Endothelial cell of hepatic sinusoid (primary cell): ENCODE results near the gene ANKS6.
"Not testable (repeated sequence)": the region's sequence is repeated elsewhere in the genome, so short reads cannot be mapped to it uniquely, and the experiment has no call there.

ENCODE experiments used
- in situ Hi-C: cut with HindIII; loops from 2 replicates; pipeline ENCODE4 v1.10.0; 2017; ENCODE audit warnings: low sequenced_read_pairs

Gene ANKS6

DNA sequence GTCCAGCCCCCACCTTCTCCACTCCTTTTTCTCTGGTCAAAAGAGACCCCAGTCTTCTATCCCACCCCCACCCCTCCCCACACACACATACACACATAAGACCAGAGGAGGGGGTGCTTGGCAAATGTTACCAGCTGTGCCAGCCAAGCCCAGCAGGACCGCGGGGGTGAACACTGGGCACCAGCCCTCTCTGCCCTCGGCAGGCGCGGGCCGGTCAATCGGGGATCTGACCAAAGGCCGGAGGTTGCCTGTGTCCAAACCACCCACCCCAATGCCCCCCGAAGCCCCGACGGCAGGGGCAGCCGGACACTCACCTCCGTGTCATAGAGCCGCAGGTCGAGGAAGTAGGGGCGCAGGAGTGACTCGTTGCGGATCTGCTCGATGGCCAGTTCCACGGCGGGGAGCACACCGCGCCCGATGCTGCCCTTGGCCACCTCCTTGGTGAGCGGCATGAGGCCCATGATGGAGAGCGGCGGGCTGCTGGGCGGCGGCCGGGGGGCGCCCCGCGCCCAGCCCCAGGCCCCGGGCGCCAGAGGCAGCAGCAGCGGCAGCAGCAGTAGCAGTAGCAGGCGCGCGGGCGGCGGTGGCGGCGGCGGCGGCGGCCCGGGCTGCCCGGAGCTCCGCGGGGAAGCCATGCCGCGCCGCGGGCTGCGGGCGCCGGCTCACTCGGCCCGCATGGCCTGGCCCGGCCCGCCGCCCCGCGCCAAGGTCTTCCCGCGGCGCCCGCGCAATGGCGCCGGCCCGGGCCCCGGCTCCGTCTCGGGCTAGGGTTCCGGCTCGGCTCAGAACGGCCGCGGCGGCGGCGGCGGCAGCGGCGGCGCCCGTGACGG lies 88.0 kb downstream of the ANKS6 start:
- in situ Hi-C loops, result no loop called here

DNA sequence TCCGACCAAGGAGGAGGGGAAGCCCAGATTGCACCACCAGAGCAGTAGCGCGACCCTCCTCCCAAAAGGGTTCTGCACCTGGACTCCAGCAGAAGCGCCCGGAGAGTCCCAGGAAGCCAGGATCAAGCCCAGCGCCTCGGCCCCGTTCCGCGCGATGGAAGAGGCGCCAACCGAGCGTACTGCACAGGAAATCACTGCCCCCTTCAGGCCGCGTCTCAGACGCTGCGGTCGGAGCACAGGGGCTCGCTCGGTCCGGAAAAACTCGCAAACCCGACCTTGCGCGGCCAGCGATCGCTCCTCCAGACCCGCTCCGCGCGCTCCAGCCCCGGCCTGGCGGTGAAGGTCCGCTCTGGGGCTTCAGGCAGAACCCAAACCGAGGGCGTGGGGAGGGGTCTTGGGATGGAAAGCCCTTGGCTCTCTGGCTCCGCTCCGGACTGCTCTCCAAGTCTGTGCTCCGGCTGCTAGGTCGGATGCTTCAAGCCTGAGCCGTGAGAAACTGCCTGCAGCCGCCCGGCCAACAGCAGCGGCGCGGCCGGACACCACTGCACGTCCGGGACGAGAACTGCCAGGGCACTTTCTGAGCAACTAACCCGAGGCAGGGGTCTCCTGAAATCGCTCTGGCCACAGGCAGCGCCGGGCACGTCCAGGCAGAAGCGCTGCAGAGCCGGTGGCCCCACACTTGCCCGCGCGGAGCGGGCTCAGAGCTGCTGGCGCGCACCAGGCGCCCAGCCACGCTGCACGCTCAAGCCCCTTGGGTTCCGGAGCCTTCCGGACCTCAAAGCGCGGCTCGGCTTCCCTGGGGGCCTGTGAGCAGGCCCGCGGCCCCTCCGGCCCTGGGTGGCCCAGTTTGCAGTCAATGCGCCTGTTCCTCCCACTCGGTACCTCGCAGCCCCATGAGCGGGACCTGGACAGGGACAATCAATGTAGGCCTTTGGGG lies 88.9 kb downstream of the ANKS6 start:
- in situ Hi-C loops, result no loop called here

- in situ Hi-C loops, result no loop called here
These were observed 89.6 kb downstream of the ANKS6 start for GRCh38 chr9:98706651-98707165.

DNA sequence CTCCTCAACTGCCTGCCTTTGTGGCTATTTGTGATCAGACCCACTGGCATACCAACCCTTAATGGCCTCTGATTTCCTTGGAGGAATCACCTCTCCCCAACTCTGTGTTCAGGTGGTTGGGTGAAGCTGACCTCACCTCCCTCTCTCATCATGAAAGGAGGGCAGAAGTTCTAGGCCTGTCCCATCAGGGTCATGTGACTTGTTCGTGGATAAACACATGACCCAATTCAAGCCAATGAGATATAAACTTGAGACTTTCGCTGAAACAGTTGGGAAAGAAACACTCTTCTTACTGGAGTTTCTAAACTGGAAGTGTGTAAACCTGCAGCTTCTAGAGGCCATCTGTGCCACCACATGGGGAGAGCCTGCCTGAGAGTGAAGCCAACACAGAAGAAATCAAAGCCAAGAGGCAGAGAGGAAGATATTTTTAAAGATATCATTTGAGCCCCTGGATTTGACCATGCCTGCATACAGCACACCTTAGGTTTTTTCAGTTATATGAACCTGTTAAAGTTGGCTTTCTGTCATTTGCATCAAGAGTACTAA lies 93.4 kb downstream of the ANKS6 start:
- in situ Hi-C loops, result no loop called here

DNA sequence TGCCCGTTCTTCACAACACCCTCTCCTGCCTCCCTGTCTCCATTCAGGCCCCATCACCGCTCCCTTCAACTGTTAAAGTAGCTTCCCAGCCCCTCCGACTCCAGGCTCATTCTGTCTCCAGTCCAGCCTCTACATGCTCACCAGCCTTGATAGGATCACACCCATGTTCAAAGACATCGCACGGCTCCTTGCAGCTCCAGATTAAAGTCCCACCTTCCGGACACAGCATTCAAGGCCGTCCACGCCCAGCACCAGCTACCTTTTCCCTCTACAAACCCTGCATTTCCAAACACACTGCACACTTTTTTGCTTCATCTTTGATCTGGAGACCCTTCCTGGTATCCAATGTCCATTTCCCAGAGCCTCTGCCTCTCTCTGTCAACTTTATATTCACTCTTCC lies 94.0 kb downstream of the ANKS6 start:
- in situ Hi-C loops, result no loop called here

GRCh38 chr9:98701576-98701975 lies 94.8 kb downstream of the ANKS6 start:
- in situ Hi-C loops, result no loop called here

GRCh38 chr9:98700801-98701200 lies 95.6 kb downstream of the ANKS6 start:
- in situ Hi-C loops, result no loop called here

DNA sequence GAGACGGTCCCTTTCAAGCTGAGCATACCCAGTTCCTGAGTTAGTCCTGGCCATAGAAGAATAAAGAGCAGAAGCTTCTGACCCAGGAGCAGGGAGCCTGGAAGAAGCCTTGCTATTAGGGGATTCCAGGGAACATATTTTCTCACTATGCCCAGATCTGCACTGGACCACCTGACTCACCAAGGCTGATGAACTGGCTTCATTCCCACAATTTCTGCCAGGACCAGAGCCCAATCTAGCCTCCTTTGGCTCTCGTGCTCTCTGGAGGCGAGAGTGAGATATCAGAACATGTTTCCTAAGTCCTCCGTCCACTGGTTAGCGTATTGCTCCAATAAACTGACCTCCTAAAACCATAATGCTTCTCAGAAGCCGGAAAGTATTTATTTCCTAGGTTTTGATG lies 97.5 kb downstream of the ANKS6 start:
- in situ Hi-C loops, result loop anchor here (10.0 kb wide), 1 partner anchor 294 kb away; no protein-coding TSS in a partner anchor

GRCh38 chr9:98694943-98695342 lies 101.4 kb downstream of the ANKS6 start:
- in situ Hi-C loops, result loop anchor here (10.0 kb wide), 1 partner anchor 290 kb away; no protein-coding TSS in a partner anchor

GRCh38 chr9:98692392-98692791 lies 104.0 kb downstream of the ANKS6 start:
- in situ Hi-C loops, result loop anchor here (10.0 kb wide), 1 partner anchor 288 kb away; no protein-coding TSS in a partner anchor

- in situ Hi-C loops, result loop anchor here (10.0 kb wide), 1 partner anchor 287 kb away; no protein-coding TSS in a partner anchor
These were observed 104.5 kb downstream of the ANKS6 start for GRCh38 chr9:98691890-98692289.

DNA sequence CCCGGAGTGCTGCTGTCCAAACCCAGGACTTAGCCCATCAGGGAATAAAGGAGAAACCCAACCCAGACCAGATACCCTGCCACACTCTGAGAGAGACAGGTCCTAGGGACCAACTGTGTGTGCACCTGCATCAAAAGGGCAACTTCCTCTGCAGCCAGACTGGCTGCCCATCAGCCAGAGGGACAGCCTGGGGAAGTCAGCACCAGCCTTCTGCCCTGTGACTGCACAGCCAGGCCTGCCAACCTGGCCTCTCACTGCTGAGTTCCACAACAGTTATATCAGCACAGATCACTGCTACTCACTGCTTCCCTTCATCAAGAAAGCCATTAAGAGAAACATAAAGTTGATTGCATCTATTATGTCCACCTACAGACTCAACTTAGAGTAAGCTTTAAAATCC lies 105.7 kb downstream of the ANKS6 start:
- in situ Hi-C loops, result loop anchor here (10.0 kb wide), 1 partner anchor 286 kb away; no protein-coding TSS in a partner anchor

GRCh38 chr9:98688710-98689495 lies 107.5 kb downstream of the ANKS6 start:
- in situ Hi-C loops, result no loop called here

DNA sequence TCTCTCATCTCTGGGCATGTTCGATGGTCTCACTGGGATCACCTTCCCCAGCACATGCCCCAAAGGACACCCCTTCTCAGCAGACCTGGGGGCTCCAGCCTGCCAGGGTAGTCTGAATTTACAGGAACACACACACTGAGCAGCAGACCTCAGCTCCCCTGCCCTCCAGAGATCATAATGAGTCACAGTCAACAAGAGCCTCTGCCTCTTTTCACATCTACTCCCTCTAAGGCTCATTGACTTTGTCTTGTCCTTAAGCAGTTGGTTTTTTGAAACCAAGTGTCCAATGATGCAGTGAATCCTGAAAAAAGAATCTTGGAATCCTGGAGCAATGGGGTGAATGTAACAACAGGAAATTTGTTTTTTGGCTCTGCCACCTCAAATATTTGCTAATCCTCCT lies 108.4 kb downstream of the ANKS6 start:
- in situ Hi-C loops, result no loop called here

DNA sequence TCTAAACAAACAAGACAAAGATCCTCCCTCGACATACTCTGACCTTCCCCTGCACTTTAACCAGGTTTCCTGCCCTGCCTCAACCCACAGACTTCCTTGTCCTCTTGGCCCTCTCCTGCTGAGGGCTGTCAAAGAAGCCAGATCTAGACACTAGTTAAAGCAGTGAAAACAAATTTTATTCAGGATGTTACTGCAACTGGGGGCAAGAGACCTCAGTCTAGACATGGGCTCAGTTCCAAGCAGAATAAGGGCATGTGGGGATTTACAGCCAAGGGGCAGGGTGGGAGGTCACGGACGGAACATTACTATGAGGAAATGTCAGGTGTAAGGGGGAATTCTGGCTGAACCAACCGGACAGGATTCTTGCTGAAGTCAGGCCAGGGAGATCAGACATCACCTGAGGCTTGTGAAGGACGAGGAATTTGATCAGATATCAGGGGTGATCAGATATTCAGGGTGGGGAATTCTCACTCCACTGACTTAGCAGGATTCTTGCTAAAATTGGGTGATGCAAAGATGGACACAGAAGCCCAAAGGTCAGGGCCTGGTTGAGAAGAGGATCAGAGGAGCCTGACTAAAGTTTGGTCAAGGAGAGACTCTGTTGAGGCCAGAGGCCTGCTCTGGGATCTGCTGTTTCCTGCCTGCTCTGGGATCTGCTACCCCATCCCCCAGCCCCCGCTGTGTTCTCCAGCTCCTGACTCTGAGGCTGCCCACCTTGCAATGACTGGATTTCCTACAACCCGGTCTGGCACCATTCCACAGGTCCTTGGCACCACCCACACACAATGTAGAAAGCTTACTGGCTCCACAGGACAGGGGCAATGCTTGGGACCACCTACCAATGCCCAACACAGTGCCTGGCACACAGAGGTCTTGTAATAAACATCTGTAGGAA lies 109.1 kb downstream of the ANKS6 start:
- in situ Hi-C loops, result no loop called here

DNA sequence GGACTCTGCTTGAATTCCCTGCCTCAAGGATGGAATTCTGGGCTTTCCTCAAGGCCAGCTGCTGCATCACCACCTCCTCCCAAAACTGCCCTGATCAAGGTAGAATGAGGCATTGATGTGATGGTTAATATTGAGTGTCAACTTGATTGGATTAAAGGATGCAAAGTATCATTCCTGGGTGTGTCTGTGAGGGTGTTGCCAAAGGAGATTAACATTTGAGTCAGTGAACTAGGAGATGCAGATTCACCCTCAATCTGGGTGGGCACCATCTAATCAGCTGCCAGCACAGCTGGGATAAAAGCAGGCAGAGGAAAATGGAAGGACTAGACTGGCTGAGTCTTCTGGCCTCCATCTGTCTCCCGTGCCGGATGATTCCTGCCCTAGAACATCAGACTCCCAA lies 111.5 kb downstream of the ANKS6 start:
- in situ Hi-C loops, result not testable (repeated sequence)
